ENCODE results near the gene MBTPS2. TPM values are rescaled to one million over a fixed set of nuclear protein-coding genes. Genes with fewer than 3 reads are reported as not detected.

The MBTPS2 gene
- total and polyA plus RNA-seq, 10 donors, result 1.0 to 13.3 (median 10.3) TPM

DNA sequence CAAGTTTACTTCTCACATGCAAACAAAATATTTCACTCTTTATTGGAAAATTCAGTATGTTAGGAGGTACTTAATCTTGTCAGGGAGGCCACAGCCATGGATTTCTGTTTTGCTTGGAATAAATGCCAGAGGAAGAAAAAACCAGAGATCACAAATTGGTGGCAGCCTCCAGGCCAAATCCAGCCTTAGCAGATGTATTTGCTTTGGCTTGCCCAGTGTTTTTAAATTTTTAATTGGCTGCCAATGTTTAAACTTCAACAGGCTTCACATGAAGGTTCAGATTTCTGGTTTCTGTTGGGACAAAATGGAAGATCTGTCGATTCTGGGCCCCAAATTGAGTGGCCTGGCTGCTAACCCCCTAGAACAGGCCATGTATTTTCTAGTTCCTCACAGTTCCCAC, 35.6 kb downstream of the MBTPS2 start:
- no peaks in the 10 kb centered on the region for H3K4me1 ChIP-seq
- DNase-seq, result no peak
- H3K27me3 ChIP-seq (replicated peaks in 1 of 7), result peaks cover 0 to 5% (median 0%) of the 10 kb centered on the region in 7 donors
- H3K27ac ChIP-seq, result no peak overlapping the region
- H3K4me3 ChIP-seq, result no peak overlapping the region
- 61 to 100% (median 88%) methylated on average over 1 of the region's 1 CpG for WGBS, 5 donors
- H3K9me3 ChIP-seq, result no peaks in the 10 kb centered on the region
- intact Hi-C loops (cut with DNase I; ENCODE audit: low total_unique reads), result no loop called here
- H3K36me3 ChIP-seq, result peaks cover 0 to 13% (median 0%) of the 10 kb centered on the region in 6 donors
- TF ChIP-seq POLR2A (IDR thresholded peaks at IDR 0.05), result no peak
- TF ChIP-seq POLR2AphosphoS5 (IDR thresholded peaks at IDR 0.05), result no peak
- TF ChIP-seq CTCF (IDR thresholded peaks at IDR 0.05 in 8 of 11, conservative IDR thresholded peaks at IDR 0.05 in 3 of 11), result no peak

GRCh38 chrX:21881881-21882574, 42.6 kb downstream of the MBTPS2 start:
- Histone ChIP-seq H3K4me1 (no peaks in the 10 kb centered on the region), H3K27me3 (replicated peaks in 1 of 7) (peaks cover 0 to 4% (median 0%) of the 10 kb centered on the region in 7 donors), H3K27ac (no peak overlapping the region), H3K36me3 (peaks cover 0 to 21% (median 0%) of the 10 kb centered on the region in 6 donors), H3K9me3 (no peaks in the 10 kb centered on the region), H3K4me3 (no peak overlapping the region)
- intact Hi-C loops (cut with DNase I; ENCODE audit: low total_unique reads), result no loop called here
- 75 to 100% (median 94%) methylated on average over 3 of the region's 3 CpGs for WGBS, 5 donors
- DNase-seq, result no peak
- TF ChIP-seq POLR2A (IDR thresholded peaks at IDR 0.05) (no peak), POLR2AphosphoS5 (IDR thresholded peaks at IDR 0.05) (no peak), CTCF (IDR thresholded peaks at IDR 0.05 in 8 of 11, conservative IDR thresholded peaks at IDR 0.05 in 3 of 11) (no peak)

DNA sequence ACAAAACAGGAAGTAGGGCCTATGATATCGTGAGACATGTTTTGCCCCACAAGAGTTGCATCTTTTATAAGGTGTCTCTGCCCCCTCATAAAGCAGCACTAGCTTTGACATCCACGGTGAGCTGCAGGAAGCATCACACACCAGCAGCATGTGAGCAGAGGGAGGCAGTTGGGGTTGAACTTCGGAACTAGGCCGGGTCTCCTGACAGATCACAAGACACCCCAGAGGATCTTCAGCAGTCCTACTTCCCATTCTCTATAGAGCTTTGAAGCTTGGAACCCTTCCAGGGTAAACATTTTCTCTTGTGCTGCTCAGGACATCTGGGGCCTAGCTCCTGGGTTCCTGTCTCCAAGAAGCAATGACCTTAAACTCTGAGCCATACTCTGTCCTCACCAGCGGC, 43.8 kb downstream of the MBTPS2 start:
- Histone ChIP-seq H3K4me3 (no peak overlapping the region), H3K36me3 (peaks cover 0 to 21% (median 0%) of the 10 kb centered on the region in 6 donors), H3K9me3 (no peaks in the 10 kb centered on the region), H3K27me3 (replicated peaks in 1 of 7) (no peaks in the 10 kb centered on the region), H3K4me1 (no peaks in the 10 kb centered on the region), H3K27ac (peak overlapping the region in 1 of 8 donors; percentile 26)
- WGBS, 5 donors, result 68 to 85% (median 75%) methylated on average over 2 to 5 of the region's 5 CpGs
- no peak for TF ChIP-seq POLR2AphosphoS5 (IDR thresholded peaks at IDR 0.05)
- TF ChIP-seq POLR2A (IDR thresholded peaks at IDR 0.05), result no peak
- DNase-seq, result no peak
- intact Hi-C loops (cut with DNase I; ENCODE audit: low total_unique reads), result no loop called here

GRCh38 chrX:21885568-21885967, 46.2 kb downstream of the MBTPS2 start:
- Histone ChIP-seq H3K27ac (no peak overlapping the region), H3K27me3 (replicated peaks in 1 of 7) (no peaks in the 10 kb centered on the region), H3K4me1 (no peaks in the 10 kb centered on the region), H3K4me3 (no peak overlapping the region), H3K9me3 (no peaks in the 10 kb centered on the region), H3K36me3 (peaks cover 0 to 9% (median 0%) of the 10 kb centered on the region in 6 donors)
- intact Hi-C loops (cut with DNase I; ENCODE audit: low total_unique reads), result no loop called here
- TF ChIP-seq CTCF (IDR thresholded peaks at IDR 0.05 in 8 of 11, conservative IDR thresholded peaks at IDR 0.05 in 3 of 11), result no peak
- WGBS, 5 donors, result 74 to 89% (median 81%) methylated on average over 1 of the region's 1 CpG
- no peak for DNase-seq
